HepG2 (cell line): ENCODE measurements around the gene TNFRSF9. TPM values are rescaled to one million over a fixed set of nuclear protein-coding genes. Genes with fewer than 3 reads are reported as not detected.

ENCODE experiments used
- polyA plus RNA-seq, 8 experiments: library from polyadenylated mRNA; depleted of rRNA in 3 of 8; stranded (reverse) in 7 of 8; unstranded in 1 of 8; fragments of >200 nt; fragmentation: Illumina TruSeq in 4 of 8; extraction: Trizol in 4 of 8; gene quantifications; 2 replicates each; pipeline versions ENCODE4 v1.2.1 to v1.2.3, GENCODE V29; 2011 to 2016; ENCODE audit warnings: low read depth in 4 of 8, missing spikeins in 1 of 8, mixed read lengths in 1 of 8; ENCODE audit not compliant: insufficient read depth in 1 of 8
- small RNA-seq, 3 experiments: library from RNA; depleted of rRNA; stranded (forward); fragments of <200 nt; gene quantifications; one replicate each; pipeline ENCODE3, GENCODE V24; 2012; ENCODE audit warnings: low read depth in 2 of 3, low replicate concordance in 1 of 3; ENCODE audit not compliant: insufficient read length in 3 of 3, insufficient read depth in 2 of 3
- total RNA-seq, 5 experiments: library from RNA; depleted of rRNA; stranded (reverse); fragments of >200 nt; fragmentation: Illumina TruSeq; extraction: Trizol; gene quantifications; 2 replicates each; pipeline ENCODE4 v1.2.3, GENCODE V29; 2016; ENCODE audit warnings: low read depth in 1 of 5

TNFRSF9 gene
- total and polyA plus RNA-seq, 2 of the 13 experiments (the other 11 are each of a cell fraction or from before 2014, with no cell fraction given) = 0.07 TPM; not detected in 1

Small RNA genes lying within 50 kb of the gene (small RNA-seq; reads per million reads assigned to genes)
- 0 reads per million in 3 experiments for gene RF00019

Other genes starting within 250 kb of the TNFRSF9 start
- 75.3 and 102 TPM in 2 replicates for gene VAMP3, start 169.5 kb downstream of the TNFRSF9 start, total RNA-seq (2016; rRNA removed; fragmentation: Illumina TruSeq; extraction: Trizol)
- 75.8 and 88.7 TPM in 2 replicates for gene VAMP3, start 169.5 kb downstream of the TNFRSF9 start, polyA plus RNA-seq (2011; rRNA removed)
- 3.0 and 3.3 TPM in 2 replicates for gene PER3, start 156.5 kb downstream of the TNFRSF9 start, total RNA-seq (2016; rRNA removed; fragmentation: Illumina TruSeq; extraction: Trizol)
- gene PER3, start 156.5 kb downstream of the TNFRSF9 start, polyA plus RNA-seq (2011; rRNA removed) = 5.3 and 6.0 TPM in 2 replicates
- gene UTS2, start 87.8 kb downstream of the TNFRSF9 start, total RNA-seq (2016; rRNA removed; fragmentation: Illumina TruSeq; extraction: Trizol) = not detected in 2 replicates
- gene UTS2, start 87.8 kb downstream of the TNFRSF9 start, polyA plus RNA-seq (2011; rRNA removed) = not detected in 2 replicates
- gene PARK7, start 20.9 kb upstream of the TNFRSF9 start, total RNA-seq (2016; rRNA removed; fragmentation: Illumina TruSeq; extraction: Trizol) = 296 and 409 TPM in 2 replicates
- gene PARK7, start 20.9 kb upstream of the TNFRSF9 start, polyA plus RNA-seq (2011; rRNA removed) = 160 and 212 TPM in 2 replicates
- gene ERRFI1, start 85.5 kb upstream of the TNFRSF9 start, total RNA-seq (2016; rRNA removed; fragmentation: Illumina TruSeq; extraction: Trizol) = 84.4 and 99.5 TPM in 2 replicates
- 634 and 753 TPM in 2 replicates for gene ERRFI1, start 85.5 kb upstream of the TNFRSF9 start, polyA plus RNA-seq (2011; rRNA removed)